NT2/D1 (cell line): ENCODE results near the gene VWCE.

Experiments
- DNase-seq: peaks from one replicate; pipeline ENCODE4 v3.0.0-alpha.2; 2011; ENCODE audit warnings: low read depth, low spot score
- H3K27me3 ChIP-seq: 2 replicates; pipeline ENCODE4 v1.6.0; 2011; ENCODE audit warnings: mild to moderate bottlenecking; ENCODE audit not compliant: insufficient read length, insufficient read depth
- H3K36me3 ChIP-seq: 2 replicates; pipeline ENCODE4 v1.6.1; 2011; ENCODE audit warnings: mild to moderate bottlenecking, low read length, mixed read lengths; ENCODE audit not compliant: insufficient read depth, insufficient read length
- H3K4me1 ChIP-seq: 2 replicates; pipeline ENCODE4 v1.5.1; 2011; ENCODE audit not compliant: insufficient read depth, insufficient read length
- H3K4me3 ChIP-seq: 2 replicates; pipeline ENCODE4 v1.5.1; 2011; ENCODE audit warnings: low read depth; ENCODE audit not compliant: insufficient read length
- H3K9ac ChIP-seq: 2 replicates; pipeline ENCODE4 v1.6.0; 2011; ENCODE audit warnings: low read depth; ENCODE audit not compliant: insufficient read length
- H3K9me3 ChIP-seq: 2 replicates; pipeline ENCODE4 v1.5.1; 2011; ENCODE audit warnings: mild to moderate bottlenecking, low read length; ENCODE audit not compliant: insufficient read depth
- SUZ12 ChIP-seq: IDR thresholded peaks from 2 replicates; pipeline ENCODE4 v1.6.1; 2011; ENCODE audit not compliant: insufficient read length, insufficient read depth; ENCODE audit errors: extremely low read depth
- YY1 ChIP-seq: IDR thresholded peaks from 2 replicates; pipeline ENCODE4 v1.6.1; 2011; ENCODE audit not compliant: insufficient read length, insufficient read depth
- ZNF274 ChIP-seq: IDR thresholded peaks from 2 replicates; pipeline ENCODE4 v1.6.1; 2011; ENCODE audit warnings: mild to moderate bottlenecking, low read depth, low read length

Gene VWCE

GRCh38 chr11:61338783-61339489 lies 43.8 kb upstream of the VWCE start:
- no peak overlapping the region for H3K9ac ChIP-seq
- H3K4me1 ChIP-seq: peaks cover 16% of the 10 kb centered on the region
- TF ChIP-seq YY1 (no peak), SUZ12 (no peak), ZNF274 (no peak)

GRCh38 chr11:61337706-61338470 lies 42.8 kb upstream of the VWCE start:
- H3K9ac ChIP-seq: no peak overlapping the region
- TF ChIP-seq ZNF274: no peak
- TF ChIP-seq YY1: no peak
- no peak for TF ChIP-seq SUZ12
- peaks cover 25% of the 10 kb centered on the region for H3K36me3 ChIP-seq
- DNase-seq: no peak
- H3K4me1 ChIP-seq: peaks cover 19% of the 10 kb centered on the region
- no peaks in the 10 kb centered on the region for H3K27me3 ChIP-seq
- H3K9me3 ChIP-seq: no peaks in the 10 kb centered on the region
- no peak overlapping the region for H3K4me3 ChIP-seq

More at GRCh38 chr11:61338783-61339489, 43.8 kb upstream of the VWCE start:
- no peaks in the 10 kb centered on the region for H3K9me3 ChIP-seq
- no peak overlapping the region for H3K4me3 ChIP-seq
- H3K36me3 ChIP-seq: peaks cover 34% of the 10 kb centered on the region
- H3K27me3 ChIP-seq: no peaks in the 10 kb centered on the region
- DNase-seq: no peak

DNA sequence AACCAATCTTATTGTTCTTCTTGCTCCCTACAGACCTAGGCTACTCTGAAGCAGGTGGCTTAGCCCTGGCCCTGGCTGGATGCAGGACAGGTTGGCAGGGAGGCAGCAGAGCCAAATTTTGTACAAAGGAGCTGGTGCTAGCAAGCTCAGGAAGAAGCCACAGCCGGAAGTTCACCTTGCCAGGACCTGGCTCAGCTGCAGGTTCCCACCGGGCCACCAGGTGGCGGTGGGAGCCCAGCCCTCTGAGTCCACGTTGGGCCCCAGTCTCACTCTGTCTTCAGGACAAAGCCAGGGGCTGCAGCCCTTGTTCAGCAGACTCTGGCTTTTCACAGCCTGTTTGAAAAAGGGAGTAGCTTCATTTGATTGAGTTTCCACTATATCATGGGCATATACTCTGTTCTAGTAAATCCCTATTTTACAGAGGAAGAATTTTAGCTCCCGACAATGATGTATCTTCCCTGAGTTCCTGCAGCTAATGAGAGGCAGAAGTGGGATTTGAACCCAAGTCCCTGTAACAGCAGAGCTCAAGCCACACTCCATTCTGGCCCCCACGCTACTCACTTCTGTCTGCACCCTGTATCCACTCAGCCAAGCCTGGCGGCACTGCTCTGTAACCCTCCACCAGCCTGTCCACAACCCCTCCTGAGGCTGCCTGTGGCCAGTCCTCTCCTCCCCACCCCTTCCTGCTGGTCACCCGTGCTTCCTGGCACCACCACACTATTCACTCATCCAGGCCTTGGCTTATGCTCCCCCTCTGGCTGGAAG lies 41.2 kb upstream of the VWCE start:
- Histone ChIP-seq H3K4me3 (no peak overlapping the region), H3K4me1 (peaks cover 24% of the 10 kb centered on the region), H3K9ac (peak overlapping the region; percentile 46), H3K36me3 (peaks cover 23% of the 10 kb centered on the region), H3K27me3 (no peaks in the 10 kb centered on the region), H3K9me3 (no peaks in the 10 kb centered on the region)
- TF ChIP-seq SUZ12: no peak
- no peak for TF ChIP-seq ZNF274
- no peak for TF ChIP-seq YY1
- peak; percentile 88 for DNase-seq

DNA sequence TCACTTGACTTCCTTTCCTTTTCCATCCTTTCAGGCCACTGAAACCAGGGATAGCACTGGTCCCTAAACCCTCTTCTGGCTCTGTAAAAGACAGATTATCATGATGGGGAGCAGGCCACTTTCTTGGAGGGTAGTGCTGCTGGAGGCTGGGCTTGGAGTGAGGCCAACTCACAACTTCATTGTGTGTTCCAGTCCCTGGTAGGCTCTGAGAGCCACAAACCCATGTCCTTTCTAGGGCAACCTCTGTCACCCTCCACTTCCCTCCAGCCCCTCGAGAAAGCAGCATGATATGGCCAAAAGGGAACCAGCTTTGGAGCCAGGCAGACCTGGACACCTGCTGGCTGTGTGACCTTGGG lies 40.2 kb upstream of the VWCE start:
- H3K9me3 ChIP-seq: no peaks in the 10 kb centered on the region
- H3K27me3 ChIP-seq: no peaks in the 10 kb centered on the region
- H3K4me3 ChIP-seq: no peak overlapping the region
- peaks cover 24% of the 10 kb centered on the region for H3K4me1 ChIP-seq
- no peak overlapping the region for H3K9ac ChIP-seq
- H3K36me3 ChIP-seq: peaks cover 27% of the 10 kb centered on the region
- TF ChIP-seq ZNF274: no peak
- TF ChIP-seq SUZ12: no peak
- no peak for TF ChIP-seq YY1
- DNase-seq: no peak

- no peak for TF ChIP-seq YY1
- TF ChIP-seq SUZ12: no peak
- no peak for TF ChIP-seq ZNF274
- DNase-seq: no peak
- peaks cover 24% of the 10 kb centered on the region for H3K4me1 ChIP-seq
- H3K9ac ChIP-seq: peak overlapping the region; percentile 88
- H3K4me3 ChIP-seq: no peak overlapping the region
- H3K27me3 ChIP-seq: no peaks in the 10 kb centered on the region
- H3K9me3 ChIP-seq: no peaks in the 10 kb centered on the region
- H3K36me3 ChIP-seq: peaks cover 32% of the 10 kb centered on the region
Measured at GRCh38 chr11:61334434-61335354, 39.6 kb upstream of the VWCE start.

DNA sequence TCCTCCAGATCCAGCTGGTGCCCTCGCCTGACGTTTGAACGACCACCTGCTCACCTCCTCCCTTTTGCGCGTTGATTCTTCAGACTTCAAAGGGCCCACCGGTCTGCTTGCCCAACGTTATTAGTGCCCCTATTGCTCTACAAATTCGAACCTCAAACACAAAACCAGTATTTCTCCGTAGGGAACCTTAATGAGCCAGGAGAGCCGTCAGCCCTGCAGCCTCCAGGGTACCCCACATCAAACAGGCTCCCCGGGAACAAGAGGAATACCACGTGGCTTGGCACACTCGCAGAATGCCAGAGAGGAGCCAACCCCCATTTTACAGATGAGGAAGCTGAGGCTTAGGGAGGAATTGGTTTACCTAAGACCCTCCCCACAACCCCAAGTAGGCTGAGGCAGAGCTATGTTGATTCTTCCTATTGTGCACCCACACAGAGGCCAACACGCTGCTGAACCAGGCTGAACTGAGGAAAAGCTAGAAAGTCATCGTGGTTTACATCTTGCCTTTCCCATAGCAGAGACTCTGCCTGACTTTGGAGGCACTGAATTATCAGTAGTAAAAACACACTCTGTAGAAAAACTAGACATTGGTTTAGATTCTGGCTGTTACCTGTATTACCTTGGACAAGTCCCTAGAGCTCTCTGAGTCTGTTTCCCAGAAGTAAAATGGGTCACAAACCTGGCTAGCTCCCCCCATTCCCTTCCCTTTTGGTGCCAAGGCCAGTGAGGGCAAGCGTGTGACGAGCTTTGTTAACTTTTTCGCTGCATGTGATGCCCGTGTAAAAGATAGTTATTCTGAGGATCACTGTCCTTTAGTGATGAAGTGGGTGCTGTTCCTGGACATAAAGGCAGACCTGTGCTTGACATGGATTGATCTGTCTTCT lies 38.7 kb upstream of the VWCE start:
- no peak for DNase-seq
- no peaks in the 10 kb centered on the region for H3K27me3 ChIP-seq
- peaks cover 33% of the 10 kb centered on the region for H3K36me3 ChIP-seq
- H3K4me3 ChIP-seq: peak overlapping the region; percentile 80
- H3K9me3 ChIP-seq: no peaks in the 10 kb centered on the region
- peaks cover 24% of the 10 kb centered on the region for H3K4me1 ChIP-seq
- TF ChIP-seq YY1: no peak
- TF ChIP-seq SUZ12: no peak
- TF ChIP-seq ZNF274: no peak
- peak overlapping the region; percentile 88 for H3K9ac ChIP-seq
